ENCODE measurements around the gene RPGRIP1. TPM values are rescaled to one million over a fixed set of nuclear protein-coding genes. Genes with fewer than 3 reads are reported as not detected.

RPGRIP1 gene
- total and polyA plus RNA-seq, 2 donors from 2014 or later = 0.47 TPM; not detected in 1

- no peak for DNase-seq
- FAIRE-seq = no peak
- H3K27me3 ChIP-seq (ENCODE audit: control insufficient read depth, insufficient read depth, low read length) = no peaks in the 10 kb centered on the region
- H3K27ac ChIP-seq (ENCODE audit: low read depth in 2 of 2, low read length in 2 of 2) = peak overlapping the region in 1 of 2 donors; percentile 20
- TF ChIP-seq CTCF (IDR thresholded peaks at IDR 0.05; ENCODE audit: borderline replicate concordance, extremely low read depth, insufficient read depth) = no peak
- peak overlapping the region in 2 of 3 donors; percentile 58 to 68 for H3K9ac ChIP-seq (ENCODE audit: low read length in 3 of 3)
- intact Hi-C loops (cut with DNase I) = no loop called here
- H3K4me3 ChIP-seq (ENCODE audit: low read length in 3 of 3) = peak overlapping the region; percentile 60 to 82 (median 71)
- H3K9me3 ChIP-seq (ENCODE audit: control insufficient read depth in 2 of 3, insufficient read depth in 1 of 3, low read length in 3 of 3) = no peaks in the 10 kb centered on the region
- H3K4me1 ChIP-seq (ENCODE audit: control insufficient read depth in 2 of 3, insufficient read depth in 2 of 3, low read depth in 1 of 3, low read length in 3 of 3) = peaks cover 0 to 5% (median 4%) of the 10 kb centered on the region in 3 donors
- no peaks in the 10 kb centered on the region for H3K36me3 ChIP-seq (ENCODE audit: control insufficient read depth in 2 of 3, insufficient read depth in 3 of 3, low read length in 3 of 3)
Measured at GRCh38 chr14:21308132-21308478, 28.2 kb downstream of the RPGRIP1 start.

GRCh38 chr14:21308479-21309237, 28.8 kb downstream of the RPGRIP1 start:
- H3K27ac ChIP-seq (ENCODE audit: low read depth in 2 of 2, low read length in 2 of 2) = peak overlapping the region; percentile 18 to 20
- intact Hi-C loops (cut with DNase I) = no loop called here
- no peaks in the 10 kb centered on the region for H3K9me3 ChIP-seq (ENCODE audit: control insufficient read depth in 2 of 3, insufficient read depth in 1 of 3, low read length in 3 of 3)
- H3K9ac ChIP-seq (ENCODE audit: low read length in 3 of 3) = peak overlapping the region; percentile 49 to 68 (median 58)
- H3K4me3 ChIP-seq (ENCODE audit: low read length in 3 of 3) = peak overlapping the region; percentile 60 to 82 (median 71)
- no peaks in the 10 kb centered on the region for H3K36me3 ChIP-seq (ENCODE audit: control insufficient read depth in 2 of 3, insufficient read depth in 3 of 3, low read length in 3 of 3)
- peak; percentile 87 to 97 (median 93) for DNase-seq
- no peaks in the 10 kb centered on the region for H3K27me3 ChIP-seq (ENCODE audit: control insufficient read depth, insufficient read depth, low read length)
- H3K4me1 ChIP-seq (ENCODE audit: control insufficient read depth in 2 of 3, insufficient read depth in 2 of 3, low read depth in 1 of 3, low read length in 3 of 3) = peaks cover 0 to 5% (median 4%) of the 10 kb centered on the region in 3 donors
- FAIRE-seq = peak; percentile 96
- TF ChIP-seq CTCF (IDR thresholded peaks at IDR 0.05; ENCODE audit: borderline replicate concordance, extremely low read depth, insufficient read depth) = no peak

GRCh38 chr14:21309238-21309636, 29.4 kb downstream of the RPGRIP1 start:
- Histone ChIP-seq H3K4me3 (ENCODE audit: low read length in 3 of 3) (peak overlapping the region; percentile 57 to 82 (median 60)), H3K36me3 (ENCODE audit: control insufficient read depth in 2 of 3, insufficient read depth in 3 of 3, low read length in 3 of 3) (no peaks in the 10 kb centered on the region), H3K27ac (ENCODE audit: low read depth in 2 of 2, low read length in 2 of 2) (peak overlapping the region in 1 of 2 donors; percentile 18), H3K9ac (ENCODE audit: low read length in 3 of 3) (peak overlapping the region in 2 of 3 donors; percentile 38 to 53), H3K27me3 (ENCODE audit: control insufficient read depth, insufficient read depth, low read length) (no peaks in the 10 kb centered on the region), H3K4me1 (ENCODE audit: control insufficient read depth in 2 of 3, insufficient read depth in 2 of 3, low read depth in 1 of 3, low read length in 3 of 3) (peaks cover 0 to 5% (median 4%) of the 10 kb centered on the region in 3 donors), H3K9me3 (ENCODE audit: control insufficient read depth in 2 of 3, insufficient read depth in 1 of 3, low read length in 3 of 3) (no peaks in the 10 kb centered on the region)
- FAIRE-seq (no peak), DNase-seq (no peak)
- intact Hi-C loops (cut with DNase I) = no loop called here
- TF ChIP-seq CTCF (IDR thresholded peaks at IDR 0.05; ENCODE audit: borderline replicate concordance, extremely low read depth, insufficient read depth) = no peak
